Lower leg skin (tissue), 4 donors: ENCODE measurements around the gene AP3D1. TPM values are rescaled to one million over a fixed set of nuclear protein-coding genes. Genes with fewer than 3 reads are reported as not detected.

Experiments
- DNase-seq, 2 donors: peaks; one replicate each; pipeline ENCODE4 v3.0.0-alpha.2; 2019; ENCODE audit warnings: low spot score in 2 of 2
- H3K4me3 ChIP-seq: fragments of 200-600 bp; sonication (generic); 2 replicates; pipeline ENCODE4 v1.5.1; 2017; ENCODE audit warnings: mild to moderate bottlenecking, low read depth; ENCODE audit not compliant: poor library complexity, severe bottlenecking
- POLR2A ChIP-seq, 2 donors: fragments of 450-650 bp; IDR thresholded peaks; one replicate each; pipeline ENCODE4 v1.6.1; 2016 to 2017; ENCODE audit warnings: antibody characterized with exemption in 2 of 2, mild to moderate bottlenecking in 1 of 2, moderate library complexity in 1 of 2
- WGBS, 2 donors: methylation state at CpG; one replicate each; pipeline ENCODE4 v1.1.5; 2018; 5-methylcytosine and 5-hydroxymethylcytosine counted together
- intact Hi-C: fragments of 100-400 bp; cut with DNase I; formaldehyde crosslinking; loops from one replicate; pipeline ENCODE4 v1.15.0; 2023; ENCODE audit warnings: low total_unique reads
- total RNA-seq, 4 donors: library from RNA; depleted of rRNA; stranded (reverse); fragments of >200 nt; gene quantifications; one replicate each; pipeline ENCODE4 v1.1.0, GENCODE V29; 2016
- TF ChIP-seq, protein P1 (sequence below), 3 donors: fragments of 450-650 bp; IDR thresholded peaks; one replicate each; pipeline ENCODE4 v1.5.1; 2016; ENCODE audit warnings: antibody characterized with exemption in 3 of 3, mild to moderate bottlenecking in 3 of 3, moderate library complexity in 2 of 3

The AP3D1 gene
- total RNA-seq, 4 donors from 2014 or later = 46.5 to 84.7 (median 71.8) TPM

DNA sequence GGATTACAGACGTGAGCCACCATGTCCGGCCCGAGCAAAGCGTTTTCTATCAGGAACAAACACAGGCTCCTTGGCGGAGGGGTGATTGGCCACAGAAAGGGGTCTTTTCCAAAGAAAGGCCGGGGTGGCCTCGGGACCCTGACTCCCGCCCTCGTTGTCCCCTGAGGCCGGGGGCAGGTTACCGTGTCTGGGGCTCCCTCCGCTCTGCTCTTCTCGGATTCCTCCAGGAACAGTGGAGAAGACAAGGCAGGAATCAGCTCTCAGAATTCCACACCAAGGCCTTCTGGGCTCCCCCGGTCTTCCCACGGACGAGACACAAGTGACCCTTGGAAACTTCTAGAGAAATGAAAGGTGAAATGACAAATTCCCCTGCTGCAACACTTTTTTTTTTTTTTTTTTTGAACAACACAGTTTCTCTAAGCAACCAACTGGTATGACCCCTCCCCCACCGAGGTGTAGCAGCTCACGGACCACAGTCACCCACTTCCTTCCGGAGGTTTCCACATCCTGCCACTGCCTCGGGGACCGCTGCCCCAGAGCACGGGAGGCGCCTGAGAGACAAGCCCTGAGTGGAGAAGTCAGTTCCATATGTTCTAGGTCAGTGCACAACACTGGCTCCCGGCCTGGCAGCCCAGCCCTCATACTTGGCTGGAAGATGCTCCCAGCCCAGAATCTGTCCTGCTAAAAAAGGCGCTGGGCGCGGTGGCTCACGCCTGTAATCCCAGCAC, 66.2 kb downstream of the AP3D1 start:
- H3K4me3 ChIP-seq = no peak overlapping the region
- WGBS, 2 donors = 59 to 64% methylated on average over 28 of the region's 28 CpGs
- TF ChIP-seq, protein P1, sequence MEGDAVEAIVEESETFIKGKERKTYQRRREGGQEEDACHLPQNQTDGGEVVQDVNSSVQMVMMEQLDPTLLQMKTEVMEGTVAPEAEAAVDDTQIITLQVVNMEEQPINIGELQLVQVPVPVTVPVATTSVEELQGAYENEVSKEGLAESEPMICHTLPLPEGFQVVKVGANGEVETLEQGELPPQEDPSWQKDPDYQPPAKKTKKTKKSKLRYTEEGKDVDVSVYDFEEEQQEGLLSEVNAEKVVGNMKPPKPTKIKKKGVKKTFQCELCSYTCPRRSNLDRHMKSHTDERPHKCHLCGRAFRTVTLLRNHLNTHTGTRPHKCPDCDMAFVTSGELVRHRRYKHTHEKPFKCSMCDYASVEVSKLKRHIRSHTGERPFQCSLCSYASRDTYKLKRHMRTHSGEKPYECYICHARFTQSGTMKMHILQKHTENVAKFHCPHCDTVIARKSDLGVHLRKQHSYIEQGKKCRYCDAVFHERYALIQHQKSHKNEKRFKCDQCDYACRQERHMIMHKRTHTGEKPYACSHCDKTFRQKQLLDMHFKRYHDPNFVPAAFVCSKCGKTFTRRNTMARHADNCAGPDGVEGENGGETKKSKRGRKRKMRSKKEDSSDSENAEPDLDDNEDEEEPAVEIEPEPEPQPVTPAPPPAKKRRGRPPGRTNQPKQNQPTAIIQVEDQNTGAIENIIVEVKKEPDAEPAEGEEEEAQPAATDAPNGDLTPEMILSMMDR (IDR thresholded peaks at IDR 0.05) = no peak
- TF ChIP-seq POLR2A (IDR thresholded peaks at IDR 0.05) = no peak
- peak; percentile 64 to 93 for DNase-seq
- intact Hi-C loops = no loop called here

DNA sequence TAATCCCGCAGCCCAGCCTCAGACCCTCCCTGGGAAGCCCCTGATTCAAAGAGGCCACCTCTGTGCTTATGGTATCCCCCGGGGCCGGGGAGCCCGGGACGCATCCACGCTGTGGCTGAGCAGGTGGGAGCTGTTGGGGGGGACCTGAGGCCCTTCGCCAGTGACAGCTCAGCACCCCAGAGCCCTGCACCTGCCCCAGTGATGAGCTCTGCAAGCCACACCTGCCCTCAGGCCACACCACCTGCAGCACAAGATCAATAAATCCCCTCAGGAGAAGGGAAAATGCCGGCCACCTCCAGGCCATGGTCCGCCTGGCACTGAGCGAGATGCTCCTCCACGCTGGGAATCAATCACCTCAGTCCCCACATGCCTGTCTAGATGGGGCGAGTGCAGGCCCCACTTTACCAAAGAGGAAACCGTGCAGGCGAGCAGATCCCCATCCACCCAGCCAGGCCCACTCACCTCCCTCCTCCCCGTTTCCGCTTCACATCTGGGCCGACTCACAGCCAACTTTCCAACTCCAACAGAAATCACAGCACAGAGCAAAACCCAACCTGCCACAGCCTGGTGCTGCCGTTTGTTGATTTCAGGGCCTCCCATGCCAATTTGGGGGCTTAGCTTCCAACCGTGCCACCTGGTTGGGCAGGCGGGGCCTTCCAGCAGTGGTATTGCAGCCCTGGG, 68.1 kb downstream of the AP3D1 start:
- DNase-seq = no peak
- 67 to 83% methylated on average over 13 to 18 of the region's 20 CpGs for WGBS, 2 donors
- no peak overlapping the region for H3K4me3 ChIP-seq
- TF ChIP-seq, protein P1 (IDR thresholded peaks at IDR 0.05) = no peak
- intact Hi-C loops = no loop called here

DNA sequence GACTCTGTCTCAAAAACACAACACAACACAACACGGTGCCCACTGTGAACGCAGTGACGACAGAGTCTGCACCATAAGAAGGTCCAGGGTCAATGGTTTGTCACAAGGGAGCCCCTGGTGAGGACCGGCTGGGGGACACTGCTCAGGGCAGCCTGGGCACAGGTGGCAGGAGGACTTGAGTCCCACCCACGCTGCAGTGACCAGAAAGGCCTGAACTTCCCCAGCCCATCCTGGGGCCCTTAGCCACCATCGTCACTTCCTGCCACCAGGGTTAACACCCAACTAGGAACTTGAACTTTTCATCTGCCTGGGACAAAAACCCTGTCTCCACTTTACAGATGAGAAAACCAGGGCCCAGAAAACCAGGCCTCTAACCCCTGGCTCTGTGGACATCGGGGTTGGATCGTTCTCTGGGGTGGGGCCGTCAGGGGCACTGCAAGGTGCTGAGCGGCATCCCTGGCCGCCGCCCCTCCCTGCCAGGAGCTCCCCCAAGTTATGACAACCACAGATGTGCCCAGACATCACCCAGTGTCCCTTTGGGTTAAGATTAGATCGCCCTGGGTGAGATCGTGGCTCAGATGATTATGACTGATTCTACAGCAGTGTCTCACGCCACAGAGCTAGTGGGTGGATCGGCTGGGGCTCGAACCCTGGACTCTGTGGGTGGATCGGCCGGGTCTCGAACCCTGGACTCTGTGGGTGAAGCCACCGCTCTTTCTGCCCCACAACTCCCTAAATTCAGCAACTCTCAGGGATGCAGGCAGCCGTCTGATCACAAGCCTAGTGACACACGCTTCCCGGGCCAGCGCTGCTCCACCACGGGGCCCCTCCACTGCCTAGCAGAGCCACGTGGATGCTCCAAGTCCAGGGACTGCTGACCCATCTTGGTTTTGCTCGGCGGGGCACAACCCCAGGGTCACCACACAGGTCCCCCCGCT, 69.2 kb downstream of the AP3D1 start:
- 79 to 87% methylated on average over 22 to 30 of the region's 30 CpGs for WGBS, 2 donors
- no peak overlapping the region for H3K4me3 ChIP-seq
- no peak for DNase-seq
- no peak for TF ChIP-seq POLR2A (IDR thresholded peaks at IDR 0.05)
- TF ChIP-seq, protein P1 (IDR thresholded peaks at IDR 0.05) = no peak
- intact Hi-C loops = no loop called here

DNA sequence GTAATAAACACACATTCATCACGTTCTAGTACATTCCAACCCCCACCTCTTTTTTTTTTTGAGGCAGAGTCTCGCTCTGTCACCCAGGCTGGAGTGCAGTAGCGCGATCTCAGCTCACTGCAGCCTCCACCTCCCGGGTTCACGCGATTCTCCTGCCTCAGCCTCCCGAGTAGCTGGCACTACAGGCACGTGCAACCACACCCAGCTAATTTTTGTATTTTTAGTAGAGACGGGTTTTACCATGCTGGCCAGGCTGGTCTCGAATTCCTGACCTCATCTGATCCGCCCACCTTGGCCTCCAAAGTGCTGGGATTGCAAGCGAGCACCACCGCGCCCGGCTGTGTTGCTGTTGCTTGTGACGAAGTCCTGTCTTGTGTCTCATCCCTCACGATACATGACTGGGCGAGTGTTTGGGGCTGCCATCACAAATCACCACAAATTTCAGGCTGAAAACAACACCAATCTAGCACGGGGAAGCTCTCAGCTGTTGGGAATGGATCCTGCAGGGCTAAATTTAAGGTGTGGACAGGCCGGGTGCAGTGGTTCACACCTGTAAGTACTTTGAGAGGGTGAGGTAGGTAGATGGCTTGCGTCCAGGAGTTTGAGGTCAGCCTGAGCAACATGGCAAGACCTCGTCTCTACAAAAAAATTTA, 70.9 kb downstream of the AP3D1 start:
- TF ChIP-seq, protein P1 (IDR thresholded peaks at IDR 0.05) = no peak
- no peak for TF ChIP-seq POLR2A (IDR thresholded peaks at IDR 0.05)
- no peak overlapping the region for H3K4me3 ChIP-seq
- 55 to 56% methylated on average over 23 of the region's 23 CpGs for WGBS, 2 donors
- intact Hi-C loops = no loop called here
- DNase-seq = no peak

DNA sequence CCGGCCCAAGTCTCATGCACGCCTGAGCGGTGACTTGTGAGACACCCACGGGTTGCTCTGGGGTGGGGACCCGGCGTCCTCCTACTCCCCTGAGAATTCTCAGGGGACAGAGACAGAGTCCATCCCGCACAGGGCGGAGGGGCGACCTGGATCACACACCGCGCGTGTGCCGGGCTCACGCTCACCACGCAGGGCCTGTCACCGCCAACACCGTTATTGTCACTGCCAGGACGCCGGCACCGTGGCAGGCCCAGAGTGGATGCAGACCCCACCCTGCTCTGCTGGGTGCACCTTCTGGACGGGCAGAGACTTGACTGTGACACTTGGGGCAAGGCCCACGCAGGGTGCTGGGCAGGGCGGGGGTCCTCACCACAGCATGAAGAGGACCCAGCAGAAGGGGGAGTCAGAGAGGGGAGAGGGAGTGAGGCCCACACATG, 71.5 kb downstream of the AP3D1 start:
- 80 to 83% methylated on average over 21 to 23 of the region's 23 CpGs for WGBS, 2 donors
- no peak overlapping the region for H3K4me3 ChIP-seq
- DNase-seq = no peak
- TF ChIP-seq, protein P1 (IDR thresholded peaks at IDR 0.05) = no peak
- no peak for TF ChIP-seq POLR2A (IDR thresholded peaks at IDR 0.05)
- intact Hi-C loops = no loop called here
